Lung (tissue), 12 donors: ENCODE measurements around the gene CHRND. TPM values are rescaled to one million over a fixed set of nuclear protein-coding genes. Genes with fewer than 3 reads are reported as not detected.

ENCODE experiments used
- ATAC-seq: fragments of 200-7000 bp; cut with Tn5 transposase; one replicate; pipeline ENCODE4 v1.9.1; 2020; ENCODE audit warnings: moderate number of reproducible peaks; ENCODE audit not compliant: insufficient read depth, low FRiP score
- DNase-seq, 3 donors: peaks; one replicate each; pipeline ENCODE4 v3.0.0-alpha.2; 2013 to 2017
- H3K27ac ChIP-seq, 2 donors: one replicate each; pipeline ENCODE4 v1.5.1; 2013; ENCODE audit warnings: mild to moderate bottlenecking in 2 of 2, moderate library complexity in 2 of 2, control low read depth in 1 of 2, inconsistent platforms in 1 of 2, low read depth in 1 of 2, low read length in 1 of 2
- H3K27me3 ChIP-seq, 3 donors: one replicate each; pipeline ENCODE4 v1.5.1; 2013; ENCODE audit warnings: low read length in 2 of 3; ENCODE audit not compliant: control insufficient read depth in 3 of 3, insufficient read depth in 3 of 3
- H3K36me3 ChIP-seq, 4 donors: one replicate each; pipeline ENCODE4 v1.5.1; 2013; ENCODE audit warnings: low read length in 4 of 4, mild to moderate bottlenecking in 1 of 4, moderate library complexity in 1 of 4; ENCODE audit not compliant: control insufficient read depth in 4 of 4, insufficient read depth in 4 of 4
- H3K4me1 ChIP-seq, 5 donors: one replicate each; pipeline ENCODE4 v1.5.1; 2013; ENCODE audit warnings: low read length in 5 of 5, mild to moderate bottlenecking in 2 of 5, moderate library complexity in 1 of 5; ENCODE audit not compliant: control insufficient read depth in 5 of 5, insufficient read depth in 5 of 5
- H3K4me3 ChIP-seq: one replicate; pipeline ENCODE4 v1.5.1; 2013; ENCODE audit warnings: mild to moderate bottlenecking, control low read depth, moderate library complexity
- H3K9ac ChIP-seq, 2 donors: one replicate each; pipeline ENCODE4 v1.5.1; 2013; ENCODE audit warnings: low read length in 2 of 2, control low read depth in 1 of 2; ENCODE audit not compliant: insufficient read depth in 1 of 2
- H3K9me3 ChIP-seq, 4 donors: one replicate each; pipeline ENCODE4 v1.5.1; 2013; ENCODE audit warnings: low read length in 3 of 4, mild to moderate bottlenecking in 1 of 4, moderate library complexity in 1 of 4; ENCODE audit not compliant: control insufficient read depth in 4 of 4, insufficient read depth in 3 of 4
- CTCF ChIP-seq: IDR thresholded peaks from 2 replicates; pipeline ENCODE4 v1.5.1; 2012; ENCODE audit warnings: mild to moderate bottlenecking; ENCODE audit errors: control extremely low read depth, extremely low read depth
- WGBS, 2 donors: extraction: QIAGEN DNeasy Blood & Tissue Kit; methylation state at CpG; one replicate each; pipeline ENCODE4 v1.1.7; 2013; 5-methylcytosine and 5-hydroxymethylcytosine counted together
- polyA plus RNA-seq, 2 donors: library from polyadenylated mRNA; stranded (reverse); fragments of 200-250 nt; gene quantifications; one replicate each; pipeline ENCODE4 v1.2.1, GENCODE V29; 2013
- total RNA-seq, 2 donors: library from RNA; depleted of rRNA in 1 of 2; stranded (reverse); fragments of >200 nt in 1 of 2; gene quantifications; one replicate each; pipeline ENCODE4 v1.2.1, GENCODE V29; 2014 to 2021
- donor health status: control.
- donor health status: control.
- donor health status: Bipolar disorder and iron deficiency.
- donor health status: healthy.
- donor health status: DM: yes; HTN: yes; CAD: no.

CHRND gene
- total and polyA plus RNA-seq, 4 donors = not detected

DNA sequence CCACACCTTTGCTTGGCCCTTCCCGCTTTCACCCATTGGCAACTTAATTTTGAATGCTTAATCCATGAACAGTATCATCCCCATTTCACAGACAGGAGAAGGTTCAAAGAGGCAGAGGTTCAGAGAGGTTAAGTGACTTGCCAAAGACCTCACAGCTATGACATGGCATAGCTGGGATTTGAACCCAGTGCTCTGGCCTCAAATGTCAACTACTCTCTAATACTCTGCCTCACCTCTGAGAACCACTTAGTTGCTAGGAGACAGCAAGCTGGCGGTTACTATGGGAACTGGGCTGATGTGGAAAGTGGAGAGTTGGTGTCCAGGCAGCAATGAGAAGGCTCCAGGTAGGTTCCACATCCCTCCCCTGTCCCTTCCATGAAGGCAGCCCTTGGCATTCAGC, 21.5 kb upstream of the CHRND start:
- peaks cover 0 to 4% (median 0%) of the 10 kb centered on the region in 4 donors for H3K9me3 ChIP-seq
- no peak overlapping the region for H3K27ac ChIP-seq
- no peak overlapping the region for H3K4me3 ChIP-seq
- 64 to 86% methylated on average over 2 of the region's 2 CpGs for WGBS, 2 donors
- no peak for TF ChIP-seq CTCF
- no peaks in the 10 kb centered on the region for H3K36me3 ChIP-seq
- DNase-seq (no peak), ATAC-seq (no peak)
- H3K27me3 ChIP-seq = peaks cover 0 to 40% (median 24%) of the 10 kb centered on the region in 3 donors
- H3K9ac ChIP-seq = no peak overlapping the region
- peaks cover 0 to 8% (median 0%) of the 10 kb centered on the region in 5 donors for H3K4me1 ChIP-seq

DNA sequence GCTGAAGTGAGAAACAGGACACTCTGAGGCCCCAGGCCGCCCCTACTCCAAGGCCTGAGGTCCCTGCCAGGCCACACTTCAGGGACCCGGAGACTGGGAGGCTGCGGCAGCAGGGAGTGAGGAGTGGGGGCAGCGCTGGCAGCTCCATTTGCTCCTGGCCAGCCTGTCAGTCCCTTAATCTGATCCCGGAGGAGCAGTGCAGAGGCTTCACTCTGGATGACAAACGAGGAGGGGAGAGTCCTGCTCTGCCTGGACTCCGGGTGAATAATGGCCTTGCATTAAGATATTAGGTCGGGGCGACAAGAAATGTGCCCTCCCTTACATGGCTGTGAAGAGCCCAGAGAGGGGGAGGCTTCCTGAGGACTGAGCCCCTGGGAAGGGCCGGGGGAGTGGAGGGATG, 20.1 kb upstream of the CHRND start:
- peaks cover 0 to 4% (median 0%) of the 10 kb centered on the region in 4 donors for H3K9me3 ChIP-seq
- WGBS, 2 donors = 40 to 43% methylated on average over 10 of the region's 10 CpGs

GRCh38 chr2:232506709-232507108, 19.3 kb upstream of the CHRND start:
- Histone ChIP-seq H3K36me3 (no peaks in the 10 kb centered on the region), H3K9me3 (peaks cover 0 to 4% (median 0%) of the 10 kb centered on the region in 4 donors), H3K27ac (no peak overlapping the region), H3K4me1 (peaks cover 0 to 8% (median 0%) of the 10 kb centered on the region in 5 donors), H3K9ac (no peak overlapping the region), H3K27me3 (peaks cover 0 to 40% (median 24%) of the 10 kb centered on the region in 3 donors), H3K4me3 (no peak overlapping the region)
- 83 to 84% methylated on average over 4 of the region's 4 CpGs for WGBS, 2 donors
- no peak for ATAC-seq
- no peak for TF ChIP-seq CTCF
- DNase-seq = no peak

More for the DNA sequence above, 20.1 kb upstream of the CHRND start:
- Histone ChIP-seq H3K36me3 (no peaks in the 10 kb centered on the region), H3K9ac (no peak overlapping the region), H3K4me1 (peaks cover 0 to 8% (median 0%) of the 10 kb centered on the region in 5 donors), H3K4me3 (no peak overlapping the region), H3K27me3 (peaks cover 0 to 40% (median 24%) of the 10 kb centered on the region in 3 donors), H3K27ac (no peak overlapping the region)
- ATAC-seq = no peak
- TF ChIP-seq CTCF = no peak
- DNase-seq = no peak

DNA sequence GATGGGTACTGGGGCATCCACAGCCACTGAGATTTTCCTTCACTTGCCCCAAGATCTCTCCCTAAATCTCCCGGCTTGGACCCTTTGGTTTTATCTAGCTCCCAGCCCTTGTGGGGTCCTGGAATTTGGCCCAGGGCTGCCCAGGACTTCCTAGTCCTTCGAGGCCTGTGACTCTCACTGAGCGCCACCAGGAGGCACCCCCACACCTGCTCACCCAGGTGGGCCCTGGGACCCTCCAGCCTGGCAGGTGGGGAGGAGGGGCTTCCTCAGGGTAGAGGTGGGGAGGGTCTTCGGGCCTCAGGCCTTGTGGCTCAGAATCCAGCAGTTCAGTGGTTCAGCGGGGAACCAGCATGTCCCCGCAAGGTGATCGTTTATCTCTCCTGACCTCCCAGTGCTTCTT, 17.7 kb upstream of the CHRND start:
- no peak for TF ChIP-seq CTCF
- Histone ChIP-seq H3K9me3 (peaks cover 0 to 4% (median 0%) of the 10 kb centered on the region in 4 donors), H3K9ac (no peak overlapping the region), H3K4me1 (peaks cover 0 to 6% (median 0%) of the 10 kb centered on the region in 5 donors), H3K27ac (no peak overlapping the region), H3K4me3 (no peak overlapping the region), H3K27me3 (peaks cover 0 to 40% (median 22%) of the 10 kb centered on the region in 3 donors), H3K36me3 (no peaks in the 10 kb centered on the region)
- 71 to 79% methylated on average over 7 of the region's 7 CpGs for WGBS, 2 donors
- ATAC-seq (no peak), DNase-seq (no peak)
